Thyroid gland (tissue), 4 donors: Measurements from ENCODE around the gene PIK3R4.

Experiments
- POLR2A ChIP-seq, 2 donors: fragments of 450-650 bp; IDR thresholded peaks; one replicate each; pipeline ENCODE4 v1.6.1; 2017; ENCODE audit warnings: antibody characterized with exemption in 2 of 2, mild to moderate bottlenecking in 2 of 2, moderate library complexity in 1 of 2
- TF ChIP-seq, protein P1 (sequence below), 6 experiments: fragments of 200-600 bp in 3 of 6; fragments of 450-650 bp in 3 of 6; sonication (generic) in 3 of 6; IDR thresholded peaks; one replicate each; pipeline ENCODE4 v1.5.1; 2016 to 2019; ENCODE audit warnings: antibody characterized with exemption in 6 of 6, mild to moderate bottlenecking in 2 of 6, inconsistent platforms in 1 of 6, moderate library complexity in 1 of 6

GRCh38 chr3:130748467-130748861 lies 1.8 kb upstream of the PIK3R4 start:
- no peak for TF ChIP-seq POLR2A (IDR thresholded peaks at IDR 0.05)
- TF ChIP-seq, protein P1, sequence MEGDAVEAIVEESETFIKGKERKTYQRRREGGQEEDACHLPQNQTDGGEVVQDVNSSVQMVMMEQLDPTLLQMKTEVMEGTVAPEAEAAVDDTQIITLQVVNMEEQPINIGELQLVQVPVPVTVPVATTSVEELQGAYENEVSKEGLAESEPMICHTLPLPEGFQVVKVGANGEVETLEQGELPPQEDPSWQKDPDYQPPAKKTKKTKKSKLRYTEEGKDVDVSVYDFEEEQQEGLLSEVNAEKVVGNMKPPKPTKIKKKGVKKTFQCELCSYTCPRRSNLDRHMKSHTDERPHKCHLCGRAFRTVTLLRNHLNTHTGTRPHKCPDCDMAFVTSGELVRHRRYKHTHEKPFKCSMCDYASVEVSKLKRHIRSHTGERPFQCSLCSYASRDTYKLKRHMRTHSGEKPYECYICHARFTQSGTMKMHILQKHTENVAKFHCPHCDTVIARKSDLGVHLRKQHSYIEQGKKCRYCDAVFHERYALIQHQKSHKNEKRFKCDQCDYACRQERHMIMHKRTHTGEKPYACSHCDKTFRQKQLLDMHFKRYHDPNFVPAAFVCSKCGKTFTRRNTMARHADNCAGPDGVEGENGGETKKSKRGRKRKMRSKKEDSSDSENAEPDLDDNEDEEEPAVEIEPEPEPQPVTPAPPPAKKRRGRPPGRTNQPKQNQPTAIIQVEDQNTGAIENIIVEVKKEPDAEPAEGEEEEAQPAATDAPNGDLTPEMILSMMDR (IDR thresholded peaks at IDR 0.05): no peak
